DND-41 (cell line): ENCODE results near the gene ZNF281.

ENCODE experiments used
- CTCF ChIP-seq: IDR thresholded peaks from 2 replicates; pipeline ENCODE4 v1.5.1; 2012; ENCODE audit warnings: borderline replicate concordance, low read length, moderate library complexity, mild to moderate bottlenecking; ENCODE audit not compliant: poor library complexity, severe bottlenecking; ENCODE audit errors: extremely low read depth
- EZH2 ChIP-seq: IDR thresholded peaks from 3 replicates; pipeline ENCODE4 v1.6.1; 2012; ENCODE audit warnings: borderline replicate concordance, low read depth, mild to moderate bottlenecking, moderate library complexity, low read length, inconsistent platforms; ENCODE audit not compliant: severe bottlenecking

DNA sequence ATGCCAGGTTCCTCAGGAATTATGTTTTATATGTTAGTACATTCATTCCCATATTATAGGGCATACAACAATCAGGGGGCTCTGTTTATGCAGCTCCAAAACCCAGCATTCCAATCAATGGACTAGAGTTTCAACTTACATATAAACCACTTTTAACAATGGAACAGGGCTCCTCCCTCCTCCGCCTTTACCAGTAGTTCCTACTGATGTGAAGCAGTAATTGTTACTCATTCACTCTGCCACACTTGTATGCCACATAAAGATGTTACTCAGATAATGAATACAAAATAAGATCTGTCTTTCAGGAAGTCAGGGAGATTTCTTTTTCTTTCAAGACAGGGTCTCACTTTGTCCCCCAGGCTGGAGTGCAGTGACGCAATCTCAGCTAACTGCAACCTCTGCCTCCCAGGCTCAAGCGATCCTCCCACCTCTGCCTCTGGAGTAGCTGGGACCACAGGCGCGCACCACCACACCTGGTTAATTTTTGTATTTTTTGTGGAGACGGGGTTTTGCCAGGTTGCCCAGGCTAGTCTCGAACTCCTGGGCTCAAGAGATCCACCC, 17.1 kb downstream of the ZNF281 start:
- no peak for TF ChIP-seq CTCF
- no peak for TF ChIP-seq EZH2
